ENCODE data around the gene HOXC5. TPM values are rescaled to one million over a fixed set of nuclear protein-coding genes. Genes with fewer than 3 reads are reported as not detected.

Gene HOXC5
- total RNA-seq, 1 experiment from 2014 or later, result 5.0 TPM

DNA sequence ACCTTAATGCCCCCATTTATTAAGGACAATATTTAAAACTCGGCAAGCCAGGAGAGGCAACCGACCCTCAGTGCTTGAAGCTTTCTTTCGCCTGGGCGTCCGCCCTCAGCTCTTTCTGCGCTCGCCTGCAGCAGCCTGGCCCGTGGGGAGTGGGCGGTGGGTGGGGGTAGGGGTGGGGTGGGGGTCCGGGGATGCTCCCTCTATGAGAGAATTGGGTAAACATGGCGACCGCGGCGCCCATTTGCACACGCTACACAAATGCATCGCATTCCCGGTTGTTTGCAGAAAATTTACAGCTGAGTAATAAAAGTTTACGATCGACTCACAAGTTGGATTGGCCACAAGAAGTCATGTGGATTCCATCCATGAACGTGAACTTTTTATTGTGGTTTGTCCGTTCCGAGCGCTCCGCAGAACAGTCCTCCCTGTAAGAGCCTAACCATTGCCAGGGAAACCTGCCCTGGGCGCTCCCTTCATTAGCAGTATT is 16.3 kb upstream of the HOXC5 start:
- CTCF ChIA-PET, result interaction anchor here (0.6 to 0.7 kb wide), 2 partner anchors 16 to 174 kb away, joined by 4 to 9 read pairs; no protein-coding TSS in a partner anchor
- in situ Hi-C loops (cut with HindIII; ENCODE audit: low pct_unique_long_range_greater_than_20kb, low sequenced_read_pairs), result no loop called here
- peak overlapping the region; percentile 72 to 91 for H3K4me3 ChIP-seq (ENCODE audit: low read depth in 2 of 2, low read length in 2 of 2)

GRCh38 chr12:54017027-54017788 is 15.6 kb upstream of the HOXC5 start:
- in situ Hi-C loops (cut with HindIII; ENCODE audit: low pct_unique_long_range_greater_than_20kb, low sequenced_read_pairs), result no loop called here
- H3K9me3 ChIP-seq (ENCODE audit: control insufficient read depth, insufficient read depth, low read depth, low read length), result no peaks in the 10 kb centered on the region
- TF ChIP-seq TCF7L2 (IDR thresholded peaks at IDR 0.05; ENCODE audit: low read depth, low read length) (no peak), POLR2AphosphoS5 (IDR thresholded peaks at IDR 0.05; ENCODE audit: low read depth, low read length) (no peak), CTCF (IDR thresholded peaks at IDR 0.05) (peak; percentile 29), SIN3A (IDR thresholded peaks at IDR 0.05; ENCODE audit: borderline replicate concordance, insufficient read depth, low read depth, low read length) (0 out of 2 replicates have a peak, but pooled peaks have one; percentile 38)
- TF ChIP-seq, protein P1, sequence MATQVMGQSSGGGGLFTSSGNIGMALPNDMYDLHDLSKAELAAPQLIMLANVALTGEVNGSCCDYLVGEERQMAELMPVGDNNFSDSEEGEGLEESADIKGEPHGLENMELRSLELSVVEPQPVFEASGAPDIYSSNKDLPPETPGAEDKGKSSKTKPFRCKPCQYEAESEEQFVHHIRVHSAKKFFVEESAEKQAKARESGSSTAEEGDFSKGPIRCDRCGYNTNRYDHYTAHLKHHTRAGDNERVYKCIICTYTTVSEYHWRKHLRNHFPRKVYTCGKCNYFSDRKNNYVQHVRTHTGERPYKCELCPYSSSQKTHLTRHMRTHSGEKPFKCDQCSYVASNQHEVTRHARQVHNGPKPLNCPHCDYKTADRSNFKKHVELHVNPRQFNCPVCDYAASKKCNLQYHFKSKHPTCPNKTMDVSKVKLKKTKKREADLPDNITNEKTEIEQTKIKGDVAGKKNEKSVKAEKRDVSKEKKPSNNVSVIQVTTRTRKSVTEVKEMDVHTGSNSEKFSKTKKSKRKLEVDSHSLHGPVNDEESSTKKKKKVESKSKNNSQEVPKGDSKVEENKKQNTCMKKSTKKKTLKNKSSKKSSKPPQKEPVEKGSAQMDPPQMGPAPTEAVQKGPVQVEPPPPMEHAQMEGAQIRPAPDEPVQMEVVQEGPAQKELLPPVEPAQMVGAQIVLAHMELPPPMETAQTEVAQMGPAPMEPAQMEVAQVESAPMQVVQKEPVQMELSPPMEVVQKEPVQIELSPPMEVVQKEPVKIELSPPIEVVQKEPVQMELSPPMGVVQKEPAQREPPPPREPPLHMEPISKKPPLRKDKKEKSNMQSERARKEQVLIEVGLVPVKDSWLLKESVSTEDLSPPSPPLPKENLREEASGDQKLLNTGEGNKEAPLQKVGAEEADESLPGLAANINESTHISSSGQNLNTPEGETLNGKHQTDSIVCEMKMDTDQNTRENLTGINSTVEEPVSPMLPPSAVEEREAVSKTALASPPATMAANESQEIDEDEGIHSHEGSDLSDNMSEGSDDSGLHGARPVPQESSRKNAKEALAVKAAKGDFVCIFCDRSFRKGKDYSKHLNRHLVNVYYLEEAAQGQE (IDR thresholded peaks at IDR 0.05; ENCODE audit: insufficient read depth in 1 of 2, low read depth in 2 of 2, low read length in 1 of 2), result no peak
- DNase-seq (ENCODE audit: low read depth, low spot score) (no peak), ATAC-seq (peak; percentile 37)
- H3K4me3 ChIP-seq (ENCODE audit: low read depth in 2 of 2, low read length in 2 of 2), result peak overlapping the region; percentile 72 to 91
- intact Hi-C loops (cut with micrococcal nuclease; ENCODE audit: unreplicated experiment), result no loop called here
- H3K36me3 ChIP-seq (ENCODE audit: control insufficient read depth, insufficient read depth, low read length), result peaks cover 2% of the 10 kb centered on the region; the same call in 1 of the 2 replicates
- BruUV-seq (replicated peaks), result TSS peak; percentile 82
- CTCF ChIA-PET, result interaction anchor here (0.6 to 1.1 kb wide), 8 partner anchors 12 to 235 kb away, joined by 3 to 14 read pairs (median 4); no protein-coding TSS in a partner anchor
- H3K27me3 ChIP-seq (ENCODE audit: control insufficient read depth, insufficient read depth, low read length), result no peaks in the 10 kb centered on the region
- POLR2A ChIA-PET, result interaction anchor here (0.5 to 1.5 kb wide), 8 partner anchors 9 to 884 kb away, joined by 3 to 17 read pairs (median 7); partner anchors contain the start of gene HOXC6
- H3K27ac ChIP-seq (ENCODE audit: low read length), result peak overlapping the region; percentile 94
- peaks cover 60% of the 10 kb centered on the region for H3K4me1 ChIP-seq (ENCODE audit: control insufficient read depth, insufficient read depth, low read length)

More for the DNA sequence above, 16.3 kb upstream of the HOXC5 start:
- intact Hi-C loops (cut with micrococcal nuclease; ENCODE audit: unreplicated experiment), result no loop called here
- BruUV-seq (replicated peaks), result no TSS peak
- Histone ChIP-seq H3K36me3 (ENCODE audit: control insufficient read depth, insufficient read depth, low read length) (peaks cover 2% of the 10 kb centered on the region; the same call in 1 of the 2 replicates), H3K27me3 (ENCODE audit: control insufficient read depth, insufficient read depth, low read length) (no peaks in the 10 kb centered on the region), H3K9me3 (ENCODE audit: control insufficient read depth, insufficient read depth, low read depth, low read length) (no peaks in the 10 kb centered on the region), H3K4me1 (ENCODE audit: control insufficient read depth, insufficient read depth, low read length) (peaks cover 59% of the 10 kb centered on the region), H3K27ac (ENCODE audit: low read length) (peak overlapping the region; percentile 94)
- peak; percentile 7; the same call in 1 of the 2 replicates for ATAC-seq
- POLR2A ChIA-PET, result interaction anchor here (0.6 to 1.5 kb wide), 5 partner anchors 9 to 883 kb away, joined by 4 to 14 read pairs (median 5); no protein-coding TSS in a partner anchor
- DNase-seq (ENCODE audit: low read depth, low spot score), result no peak
- TF ChIP-seq POLR2AphosphoS5 (IDR thresholded peaks at IDR 0.05; ENCODE audit: low read depth, low read length) (peak; percentile 81), CTCF (IDR thresholded peaks at IDR 0.05) (no peak), TCF7L2 (IDR thresholded peaks at IDR 0.05; ENCODE audit: low read depth, low read length) (peak; percentile 66)

Data from Panc1 (cell line).